ENCODE measurements around the gene CHST7. TPM values are rescaled to one million over a fixed set of nuclear protein-coding genes. Genes with fewer than 3 reads are reported as not detected.

Gene CHST7
- total and polyA plus RNA-seq, 2 donors (not counting 1 experiment from before 2014, with no cell fraction given), result 3.7 to 11.2 TPM

DNA sequence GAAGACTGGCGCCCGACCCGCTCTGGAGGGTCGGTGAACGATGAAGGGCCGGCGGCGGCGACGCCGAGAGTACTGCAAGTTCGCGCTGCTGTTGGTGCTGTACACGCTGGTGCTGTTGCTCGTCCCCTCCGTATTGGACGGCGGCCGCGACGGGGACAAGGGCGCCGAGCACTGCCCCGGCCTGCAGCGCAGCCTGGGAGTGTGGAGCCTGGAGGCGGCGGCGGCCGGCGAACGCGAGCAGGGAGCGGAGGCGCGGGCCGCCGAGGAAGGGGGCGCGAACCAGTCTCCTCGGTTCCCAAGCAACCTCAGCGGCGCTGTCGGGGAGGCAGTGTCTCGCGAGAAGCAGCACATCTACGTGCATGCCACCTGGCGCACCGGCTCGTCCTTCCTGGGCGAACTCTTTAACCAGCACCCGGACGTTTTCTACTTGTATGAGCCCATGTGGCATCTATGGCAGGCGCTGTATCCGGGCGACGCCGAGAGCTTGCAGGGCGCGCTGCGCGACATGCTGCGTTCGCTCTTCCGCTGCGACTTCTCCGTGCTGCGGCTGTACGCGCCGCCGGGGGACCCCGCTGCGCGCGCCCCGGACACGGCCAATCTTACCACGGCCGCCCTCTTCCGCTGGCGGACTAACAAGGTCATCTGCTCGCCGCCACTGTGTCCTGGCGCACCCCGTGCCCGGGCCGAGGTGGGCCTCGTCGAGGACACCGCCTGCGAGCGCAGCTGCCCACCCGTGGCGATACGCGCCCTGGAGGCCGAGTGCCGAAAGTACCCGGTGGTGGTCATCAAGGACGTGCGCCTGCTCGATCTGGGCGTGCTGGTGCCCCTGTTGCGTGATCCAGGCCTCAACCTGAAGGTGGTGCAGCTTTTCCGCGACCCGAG lies 568 bp downstream of the CHST7 start:
- Histone ChIP-seq H3K9me3 (ENCODE audit: control insufficient read depth, insufficient read depth, low read depth, low read length) (no peaks in the 10 kb centered on the region), H3K9ac (ENCODE audit: insufficient read depth, low read length) (peak overlapping the region; percentile 52), H3K79me2 (ENCODE audit: control insufficient read depth, insufficient read depth, low read length) (peaks cover 2% of the 10 kb centered on the region), H3K4me2 (ENCODE audit: extremely low read depth, insufficient read depth, low read length) (peak overlapping the region; percentile 68), H3K4me1 (ENCODE audit: control insufficient read depth, extremely low read depth, insufficient read depth, low read length) (no peaks in the 10 kb centered on the region), H3K27ac (ENCODE audit: insufficient read depth, low read length) (peak overlapping the region; percentile 47), H3K36me3 (ENCODE audit: control insufficient read depth, insufficient read depth, low read length) (no peaks in the 10 kb centered on the region), H4K20me1 (ENCODE audit: control insufficient read depth, extremely low read depth, insufficient read depth, low read length) (no peaks in the 10 kb centered on the region), H3K4me3 (replicated peaks in 1 of 4; ENCODE audit: control extremely low read depth in 1 of 4, insufficient read depth in 1 of 4, low read depth in 3 of 4, low read length in 4 of 4) (peak overlapping the region; percentile 51 to 62 (median 51)), H2AFZ (ENCODE audit: low read length) (peak overlapping the region; percentile 26), H3K27me3 (ENCODE audit: control insufficient read depth, insufficient read depth, low read length) (no peaks in the 10 kb centered on the region)
- DNase-seq (ENCODE audit: low read depth in 2 of 2), result peak; percentile 57 to 65
- TF ChIP-seq EZH2 (IDR thresholded peaks at IDR 0.05; ENCODE audit: low read length, missing control alignments), result no peak
- TF ChIP-seq, protein P1, sequence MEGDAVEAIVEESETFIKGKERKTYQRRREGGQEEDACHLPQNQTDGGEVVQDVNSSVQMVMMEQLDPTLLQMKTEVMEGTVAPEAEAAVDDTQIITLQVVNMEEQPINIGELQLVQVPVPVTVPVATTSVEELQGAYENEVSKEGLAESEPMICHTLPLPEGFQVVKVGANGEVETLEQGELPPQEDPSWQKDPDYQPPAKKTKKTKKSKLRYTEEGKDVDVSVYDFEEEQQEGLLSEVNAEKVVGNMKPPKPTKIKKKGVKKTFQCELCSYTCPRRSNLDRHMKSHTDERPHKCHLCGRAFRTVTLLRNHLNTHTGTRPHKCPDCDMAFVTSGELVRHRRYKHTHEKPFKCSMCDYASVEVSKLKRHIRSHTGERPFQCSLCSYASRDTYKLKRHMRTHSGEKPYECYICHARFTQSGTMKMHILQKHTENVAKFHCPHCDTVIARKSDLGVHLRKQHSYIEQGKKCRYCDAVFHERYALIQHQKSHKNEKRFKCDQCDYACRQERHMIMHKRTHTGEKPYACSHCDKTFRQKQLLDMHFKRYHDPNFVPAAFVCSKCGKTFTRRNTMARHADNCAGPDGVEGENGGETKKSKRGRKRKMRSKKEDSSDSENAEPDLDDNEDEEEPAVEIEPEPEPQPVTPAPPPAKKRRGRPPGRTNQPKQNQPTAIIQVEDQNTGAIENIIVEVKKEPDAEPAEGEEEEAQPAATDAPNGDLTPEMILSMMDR (conservative IDR thresholded peaks at IDR 0.05 in 1 of 2, IDR thresholded peaks at IDR 0.05 in 1 of 2; ENCODE audit: low read depth in 1 of 2, low read length in 2 of 2), result no peak

DNA sequence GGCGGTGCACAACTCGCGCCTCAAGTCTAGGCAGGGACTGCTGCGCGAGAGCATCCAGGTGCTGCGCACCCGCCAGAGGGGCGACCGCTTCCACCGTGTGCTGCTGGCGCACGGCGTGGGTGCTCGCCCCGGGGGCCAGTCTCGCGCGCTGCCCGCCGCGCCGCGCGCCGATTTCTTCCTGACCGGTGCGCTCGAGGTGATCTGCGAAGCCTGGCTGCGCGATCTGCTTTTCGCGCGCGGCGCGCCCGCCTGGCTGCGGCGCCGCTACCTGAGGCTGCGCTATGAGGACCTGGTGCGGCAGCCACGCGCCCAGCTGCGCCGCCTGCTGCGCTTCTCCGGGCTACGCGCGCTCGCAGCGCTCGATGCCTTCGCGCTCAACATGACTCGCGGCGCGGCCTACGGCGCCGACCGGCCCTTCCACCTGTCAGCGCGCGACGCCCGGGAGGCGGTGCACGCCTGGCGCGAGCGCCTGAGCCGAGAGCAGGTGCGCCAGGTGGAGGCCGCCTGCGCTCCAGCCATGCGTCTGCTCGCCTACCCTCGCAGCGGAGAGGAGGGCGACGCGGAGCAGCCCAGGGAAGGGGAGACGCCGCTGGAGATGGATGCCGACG lies 1.3 kb downstream of the CHST7 start:
- peak overlapping the region; percentile 23 for H3K9ac ChIP-seq (ENCODE audit: insufficient read depth, low read length)
- H2AFZ ChIP-seq (ENCODE audit: low read length), result no peak overlapping the region
- H3K4me3 ChIP-seq (replicated peaks in 1 of 4; ENCODE audit: control extremely low read depth in 1 of 4, insufficient read depth in 1 of 4, low read depth in 3 of 4, low read length in 4 of 4), result peak overlapping the region; percentile 51 to 77 (median 56)
- no peak overlapping the region for H3K27ac ChIP-seq (ENCODE audit: insufficient read depth, low read length)
- TF ChIP-seq, protein P1 (conservative IDR thresholded peaks at IDR 0.05 in 1 of 2, IDR thresholded peaks at IDR 0.05 in 1 of 2; ENCODE audit: low read depth in 1 of 2, low read length in 2 of 2), result no peak
- TF ChIP-seq EZH2 (IDR thresholded peaks at IDR 0.05; ENCODE audit: low read length, missing control alignments), result no peak
- H3K36me3 ChIP-seq (ENCODE audit: control insufficient read depth, insufficient read depth, low read length), result no peaks in the 10 kb centered on the region
- H3K79me2 ChIP-seq (ENCODE audit: control insufficient read depth, insufficient read depth, low read length), result peaks cover 4% of the 10 kb centered on the region
- DNase-seq (ENCODE audit: low read depth in 2 of 2), result peak in 1 of 2 donors; percentile 35
- no peaks in the 10 kb centered on the region for H3K4me1 ChIP-seq (ENCODE audit: control insufficient read depth, extremely low read depth, insufficient read depth, low read length)
- H3K4me2 ChIP-seq (ENCODE audit: extremely low read depth, insufficient read depth, low read length), result peak overlapping the region; percentile 68
- no peaks in the 10 kb centered on the region for H3K27me3 ChIP-seq (ENCODE audit: control insufficient read depth, insufficient read depth, low read length)
- H4K20me1 ChIP-seq (ENCODE audit: control insufficient read depth, extremely low read depth, insufficient read depth, low read length), result no peaks in the 10 kb centered on the region
- H3K9me3 ChIP-seq (ENCODE audit: control insufficient read depth, insufficient read depth, low read depth, low read length), result no peaks in the 10 kb centered on the region

DNA sequence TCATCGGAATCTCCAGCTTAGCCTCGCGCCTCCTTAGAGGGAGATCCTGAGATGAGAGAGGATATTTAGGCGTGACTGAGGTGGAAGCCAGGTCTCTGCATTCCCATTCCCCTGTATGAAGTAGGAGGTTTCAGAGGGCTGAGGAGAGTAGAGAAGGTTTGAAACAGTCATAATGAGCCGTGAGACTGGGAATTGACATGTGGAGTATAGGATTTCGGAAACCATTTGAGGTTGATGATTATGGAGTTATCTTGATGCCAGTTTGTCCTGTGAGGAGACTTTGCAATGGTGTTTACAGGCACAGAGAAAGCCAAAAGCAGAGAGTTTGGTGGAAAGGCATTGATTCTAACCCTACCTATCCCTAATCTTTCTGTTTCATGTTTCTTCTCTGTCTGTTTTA lies 2.0 kb downstream of the CHST7 start:
- no peak for DNase-seq (ENCODE audit: low read depth in 2 of 2)
- no peaks in the 10 kb centered on the region for H3K27me3 ChIP-seq (ENCODE audit: control insufficient read depth, insufficient read depth, low read length)
- no peak overlapping the region for H3K9ac ChIP-seq (ENCODE audit: insufficient read depth, low read length)
- no peaks in the 10 kb centered on the region for H4K20me1 ChIP-seq (ENCODE audit: control insufficient read depth, extremely low read depth, insufficient read depth, low read length)
- H3K4me2 ChIP-seq (ENCODE audit: extremely low read depth, insufficient read depth, low read length), result peak overlapping the region; percentile 68
- H3K79me2 ChIP-seq (ENCODE audit: control insufficient read depth, insufficient read depth, low read length), result peaks cover 7% of the 10 kb centered on the region
- H3K27ac ChIP-seq (ENCODE audit: insufficient read depth, low read length), result peak overlapping the region; percentile 20
- TF ChIP-seq EZH2 (IDR thresholded peaks at IDR 0.05; ENCODE audit: low read length, missing control alignments), result no peak
- TF ChIP-seq, protein P1 (conservative IDR thresholded peaks at IDR 0.05 in 1 of 2, IDR thresholded peaks at IDR 0.05 in 1 of 2; ENCODE audit: low read depth in 1 of 2, low read length in 2 of 2), result no peak
- no peaks in the 10 kb centered on the region for H3K9me3 ChIP-seq (ENCODE audit: control insufficient read depth, insufficient read depth, low read depth, low read length)
- H2AFZ ChIP-seq (ENCODE audit: low read length), result no peak overlapping the region
- no peaks in the 10 kb centered on the region for H3K36me3 ChIP-seq (ENCODE audit: control insufficient read depth, insufficient read depth, low read length)
- H3K4me1 ChIP-seq (ENCODE audit: control insufficient read depth, extremely low read depth, insufficient read depth, low read length), result no peaks in the 10 kb centered on the region
- peak overlapping the region; percentile 45 to 77 (median 56) for H3K4me3 ChIP-seq (replicated peaks in 1 of 4; ENCODE audit: control extremely low read depth in 1 of 4, insufficient read depth in 1 of 4, low read depth in 3 of 4, low read length in 4 of 4)

Measured in fibroblast of lung (primary cell).